ENCODE data around the gene SLC38A1.

Gene SLC38A1

GRCh38 chr12:46135750-46136149 is 133.1 kb downstream of the SLC38A1 start:
- DNase-seq = no peak

GRCh38 chr12:46134852-46135251 is 134.0 kb downstream of the SLC38A1 start:
- DNase-seq = no peak

- DNase-seq = no peak
Measured at GRCh38 chr12:46134205-46134811, 134.5 kb downstream of the SLC38A1 start.

- no peak for DNase-seq
Measured at GRCh38 chr12:46133751-46134150, 135.1 kb downstream of the SLC38A1 start.

Data from anterior cingulate cortex (tissue), 58 donors.